Measurements from ENCODE around the gene SUFU. TPM values are rescaled to one million over a fixed set of nuclear protein-coding genes. Genes with fewer than 3 reads are reported as not detected.

SUFU gene
- polyA plus RNA-seq, 1 experiment, result 8.5 TPM

- Histone ChIP-seq H3K36me3 (ENCODE audit: control insufficient read depth, insufficient read depth, low read length) (peaks cover 7% of the 10 kb centered on the region), H3K27me3 (ENCODE audit: control insufficient read depth, insufficient read depth, low read length) (no peaks in the 10 kb centered on the region), H3K4me3 (ENCODE audit: low read depth, low read length) (no peak overlapping the region)
- no peak for DNase-seq (ENCODE audit: low read depth)
- POLR2A ChIA-PET, result interaction anchor here (0.7 kb wide), 1 partner anchor 45 kb away, joined by 8 read pairs; no protein-coding TSS in a partner anchor
- TF ChIP-seq CTCF (IDR thresholded peaks at IDR 0.05; ENCODE audit: insufficient read depth, low read depth, low read length), result no peak
- CTCF ChIA-PET, result interaction anchor here (3.6 kb wide), 1 partner anchor 8 kb away, joined by 12 read pairs; the partner anchor contains the start of genes ACTR1A and SUFU
Measured at GRCh38 chr10:102511583-102512274, 8.0 kb downstream of the SUFU start.

GRCh38 chr10:102514487-102515311, 10.9 kb downstream of the SUFU start:
- TF ChIP-seq CTCF (IDR thresholded peaks at IDR 0.05; ENCODE audit: insufficient read depth, low read depth, low read length), result no peak
- peaks cover 7% of the 10 kb centered on the region for H3K36me3 ChIP-seq (ENCODE audit: control insufficient read depth, insufficient read depth, low read length)
- ChIA-PET CTCF (interaction anchor here (1.9 to 3.6 kb wide), 3 partner anchors 11 to 12 kb away, joined by 4 to 12 read pairs (median 9); partner anchors contain the start of genes ACTR1A and SUFU), POLR2A (no interaction called here)
- H3K4me3 ChIP-seq (ENCODE audit: low read depth, low read length), result no peak overlapping the region
- DNase-seq (ENCODE audit: low read depth), result no peak
- H3K27me3 ChIP-seq (ENCODE audit: control insufficient read depth, insufficient read depth, low read length), result no peaks in the 10 kb centered on the region

GRCh38 chr10:102515724-102516123, 12.0 kb downstream of the SUFU start:
- Histone ChIP-seq H3K27me3 (ENCODE audit: control insufficient read depth, insufficient read depth, low read length) (no peaks in the 10 kb centered on the region), H3K4me3 (ENCODE audit: low read depth, low read length) (no peak overlapping the region), H3K36me3 (ENCODE audit: control insufficient read depth, insufficient read depth, low read length) (peaks cover 7% of the 10 kb centered on the region)
- CTCF ChIA-PET, result interaction anchor here (1.6 to 2.8 kb wide), 2 partner anchors 13 to 68 kb away, joined by 4 to 9 read pairs; partner anchors contain the start of genes ACTR1A and SUFU
- TF ChIP-seq CTCF (IDR thresholded peaks at IDR 0.05; ENCODE audit: insufficient read depth, low read depth, low read length), result no peak
- no peak for DNase-seq (ENCODE audit: low read depth)
- POLR2A ChIA-PET, result no interaction called here

GRCh38 chr10:102517553-102517952, 13.8 kb downstream of the SUFU start:
- no peak overlapping the region for H3K4me3 ChIP-seq (ENCODE audit: low read depth, low read length)
- ChIA-PET CTCF (interaction anchor here (1.5 to 2.8 kb wide), 2 partner anchors 14 to 66 kb away, joined by 4 to 9 read pairs; partner anchors contain the start of genes ACTR1A and SUFU), POLR2A (interaction anchor here (0.6 to 1.0 kb wide), 3 partner anchors 10 to 46 kb away, joined by 3 read pairs; no protein-coding TSS in a partner anchor)
- DNase-seq (ENCODE audit: low read depth), result peak; percentile 22
- H3K27me3 ChIP-seq (ENCODE audit: control insufficient read depth, insufficient read depth, low read length), result no peaks in the 10 kb centered on the region
- TF ChIP-seq CTCF (IDR thresholded peaks at IDR 0.05; ENCODE audit: insufficient read depth, low read depth, low read length), result no peak
- peaks cover 5% of the 10 kb centered on the region for H3K36me3 ChIP-seq (ENCODE audit: control insufficient read depth, insufficient read depth, low read length)

Measured in BJ (cell line).